ENCODE results near the gene ABI3.

Gene ABI3

DNA sequence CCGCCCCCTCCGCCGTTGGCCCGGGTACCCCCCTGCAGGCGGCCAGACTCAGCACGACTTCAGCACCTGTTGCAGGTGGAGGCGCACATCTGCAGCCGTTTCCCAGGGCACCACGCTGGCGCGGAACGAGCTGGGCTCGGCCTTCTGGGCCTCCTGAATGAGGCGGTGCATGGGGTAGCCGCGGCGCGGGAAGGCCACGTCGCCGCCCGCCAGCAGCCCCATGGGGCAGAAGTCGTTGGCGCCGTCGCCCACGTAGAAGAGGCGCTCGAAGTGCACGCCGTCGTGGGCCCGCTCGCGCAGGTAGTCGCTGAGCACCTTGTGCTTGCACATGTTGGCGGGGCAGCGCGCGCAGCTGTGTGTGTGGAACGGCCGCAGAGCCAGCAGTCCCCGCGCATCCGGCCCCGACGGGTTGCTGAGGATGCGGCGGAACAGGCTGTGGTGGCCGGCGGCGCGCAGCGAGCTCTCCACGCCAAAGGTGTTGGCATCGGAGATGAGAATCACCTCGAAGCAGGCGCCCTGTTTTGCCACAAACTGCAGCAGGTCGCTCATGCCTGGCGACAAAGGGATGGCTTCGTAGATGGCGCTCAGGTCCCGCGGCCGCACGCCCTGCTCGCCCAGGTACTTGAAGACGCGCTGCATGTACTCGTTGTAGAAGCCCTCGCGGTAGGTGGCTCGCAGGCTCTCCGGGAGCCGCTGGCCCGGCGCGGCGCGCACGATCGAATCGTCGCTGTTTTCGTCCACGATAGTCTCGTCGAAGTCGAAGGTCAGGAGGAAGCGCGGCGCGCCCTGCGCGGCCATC is 13.9 kb downstream of the ABI3 start:
- WGBS (ENCODE audit: insufficient coverage) = 2% methylated on average over 86 of the region's 95 CpGs
- ChIA-PET POLR2A (no interaction called here), CTCF (interaction anchor here (1.2 to 7.2 kb wide), 7 partner anchors 9 to 66 kb away, joined by 3 to 90 read pairs (median 8); no protein-coding TSS in a partner anchor)
- H3K9me3 ChIP-seq (ENCODE audit: control extremely low read depth in 1 of 5, control insufficient read depth in 4 of 5, insufficient read depth in 2 of 5, low read depth in 1 of 5, low read length in 4 of 5) = no peaks in the 10 kb centered on the region
- DNase-seq = peak in 2 of 3 donors; percentile 48 to 64
- H3K4me3 ChIP-seq (ENCODE audit: control insufficient read depth in 1 of 7, extremely low read depth in 1 of 7, insufficient read depth in 4 of 7, low read depth in 2 of 7, low read length in 6 of 7) = peak overlapping the region in 5 of 7 experiments; percentile 19 to 63 (median 51)
- peaks cover 0 to 62% (median 13%) of the 10 kb centered on the region in 5 experiments for H3K27me3 ChIP-seq (replicated peaks in 2 of 5; ENCODE audit: control insufficient read depth in 4 of 5, insufficient read depth in 5 of 5, low read length in 4 of 5)
- no peak overlapping the region for H3K27ac ChIP-seq (ENCODE audit: insufficient read depth in 1 of 2, low read depth in 1 of 2, low read length in 2 of 2, poor library complexity in 1 of 2, severe bottlenecking in 2 of 2)
- H3K36me3 ChIP-seq (ENCODE audit: control insufficient read depth in 4 of 4, insufficient read depth in 4 of 4, low read length in 3 of 4) = peaks cover 0 to 22% (median 0%) of the 10 kb centered on the region in 4 experiments
- H3K4me1 ChIP-seq (ENCODE audit: control extremely low read depth in 1 of 4, control insufficient read depth in 4 of 4, insufficient read depth in 4 of 4, low read length in 3 of 4) = peaks cover 0 to 31% (median 24%) of the 10 kb centered on the region in 4 experiments

DNA sequence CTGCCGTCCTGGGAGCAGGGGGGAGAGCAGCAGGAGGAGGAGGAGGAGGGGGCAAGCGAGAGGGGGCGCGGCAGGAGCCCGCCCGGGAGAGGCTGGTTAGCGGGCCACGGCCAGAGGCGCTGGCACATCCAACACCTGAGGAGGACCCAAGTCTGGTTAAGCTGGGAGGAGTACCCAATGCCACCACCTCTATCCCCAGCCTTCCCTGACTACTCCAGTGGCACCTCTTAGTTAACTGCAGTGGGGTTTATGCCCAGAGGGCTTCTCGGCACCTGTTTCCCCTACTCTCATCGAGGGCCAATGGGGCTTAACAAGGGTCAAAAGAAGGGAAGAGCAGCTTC is 14.5 kb downstream of the ABI3 start:
- H3K4me3 ChIP-seq (ENCODE audit: control insufficient read depth in 1 of 7, extremely low read depth in 1 of 7, insufficient read depth in 4 of 7, low read depth in 2 of 7, low read length in 6 of 7) = peak overlapping the region in 3 of 7 experiments; percentile 51 to 63 (median 57)
- POLR2A ChIA-PET = no interaction called here
- H3K9me3 ChIP-seq (ENCODE audit: control extremely low read depth in 1 of 5, control insufficient read depth in 4 of 5, insufficient read depth in 2 of 5, low read depth in 1 of 5, low read length in 4 of 5) = no peaks in the 10 kb centered on the region
- peaks cover 0 to 21% (median 0%) of the 10 kb centered on the region in 4 experiments for H3K36me3 ChIP-seq (ENCODE audit: control insufficient read depth in 4 of 4, insufficient read depth in 4 of 4, low read length in 3 of 4)
- H3K27ac ChIP-seq (ENCODE audit: insufficient read depth in 1 of 2, low read depth in 1 of 2, low read length in 2 of 2, poor library complexity in 1 of 2, severe bottlenecking in 2 of 2) = no peak overlapping the region
- peaks cover 0 to 25% (median 22%) of the 10 kb centered on the region in 4 experiments for H3K4me1 ChIP-seq (ENCODE audit: control extremely low read depth in 1 of 4, control insufficient read depth in 4 of 4, insufficient read depth in 4 of 4, low read length in 3 of 4)
- DNase-seq = no peak
- CTCF ChIA-PET = interaction anchor here (0.7 to 7.2 kb wide), 8 partner anchors 9 to 66 kb away, joined by 3 to 90 read pairs (median 7); no protein-coding TSS in a partner anchor
- 46% methylated on average over 6 of the region's 11 CpGs for WGBS (ENCODE audit: insufficient coverage)
- peaks cover 0 to 68% (median 18%) of the 10 kb centered on the region in 5 experiments for H3K27me3 ChIP-seq (replicated peaks in 2 of 5; ENCODE audit: control insufficient read depth in 4 of 5, insufficient read depth in 5 of 5, low read length in 4 of 5)

DNA sequence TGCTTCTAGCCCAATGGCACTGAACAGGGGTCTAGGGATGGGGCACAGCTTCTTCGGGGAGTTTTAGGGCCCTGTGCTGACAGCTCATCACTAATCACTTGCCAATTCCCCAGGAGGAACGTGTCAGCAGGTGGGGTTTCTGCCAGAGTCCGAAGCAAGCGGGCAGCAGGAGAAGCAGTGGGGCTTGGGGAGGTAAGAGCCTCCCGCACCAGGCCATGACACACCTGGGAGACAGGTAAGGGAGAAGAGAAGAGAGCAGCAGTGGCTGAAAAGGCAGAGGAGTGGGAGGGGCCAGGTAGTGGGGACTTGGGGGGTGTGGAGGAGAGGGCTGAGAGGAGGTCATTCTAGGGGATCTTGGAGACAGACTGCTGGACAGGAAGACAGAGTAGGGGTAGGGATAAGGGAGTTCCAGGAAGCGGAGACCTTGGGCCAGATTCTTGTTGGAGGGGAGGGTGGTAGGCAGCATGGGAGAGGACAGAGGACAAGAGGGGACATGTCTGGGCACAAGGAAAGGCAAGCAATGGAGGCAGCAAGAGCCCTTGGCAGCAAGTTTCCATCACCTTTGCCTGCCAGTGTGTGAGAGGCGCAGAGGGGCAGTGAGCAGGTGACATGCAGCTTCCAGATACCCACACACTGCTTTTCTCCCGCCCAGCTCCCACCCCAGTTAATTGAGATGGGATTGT is 15.2 kb downstream of the ABI3 start:
- ChIA-PET POLR2A (no interaction called here), CTCF (interaction anchor here (0.7 to 7.2 kb wide), 9 partner anchors 10 to 65 kb away, joined by 3 to 90 read pairs (median 8); no protein-coding TSS in a partner anchor)
- 99% methylated on average over 6 of the region's 8 CpGs for WGBS (ENCODE audit: insufficient coverage)
- peaks cover 0 to 29% (median 28%) of the 10 kb centered on the region in 4 experiments for H3K4me1 ChIP-seq (ENCODE audit: control extremely low read depth in 1 of 4, control insufficient read depth in 4 of 4, insufficient read depth in 4 of 4, low read length in 3 of 4)
- no peaks in the 10 kb centered on the region for H3K9me3 ChIP-seq (ENCODE audit: control extremely low read depth in 1 of 5, control insufficient read depth in 4 of 5, insufficient read depth in 2 of 5, low read depth in 1 of 5, low read length in 4 of 5)
- H3K4me3 ChIP-seq (ENCODE audit: control insufficient read depth in 1 of 7, extremely low read depth in 1 of 7, insufficient read depth in 4 of 7, low read depth in 2 of 7, low read length in 6 of 7) = no peak overlapping the region
- no peak for DNase-seq
- peaks cover 0 to 75% (median 18%) of the 10 kb centered on the region in 5 experiments for H3K27me3 ChIP-seq (replicated peaks in 2 of 5; ENCODE audit: control insufficient read depth in 4 of 5, insufficient read depth in 5 of 5, low read length in 4 of 5)
- peaks cover 0 to 16% (median 0%) of the 10 kb centered on the region in 4 experiments for H3K36me3 ChIP-seq (ENCODE audit: control insufficient read depth in 4 of 4, insufficient read depth in 4 of 4, low read length in 3 of 4)
- H3K27ac ChIP-seq (ENCODE audit: insufficient read depth in 1 of 2, low read depth in 1 of 2, low read length in 2 of 2, poor library complexity in 1 of 2, severe bottlenecking in 2 of 2) = no peak overlapping the region

- Histone ChIP-seq H3K9me3 (ENCODE audit: control extremely low read depth in 1 of 5, control insufficient read depth in 4 of 5, insufficient read depth in 2 of 5, low read depth in 1 of 5, low read length in 4 of 5) (no peaks in the 10 kb centered on the region), H3K4me1 (ENCODE audit: control extremely low read depth in 1 of 4, control insufficient read depth in 4 of 4, insufficient read depth in 4 of 4, low read length in 3 of 4) (peaks cover 0 to 36% (median 35%) of the 10 kb centered on the region in 4 experiments), H3K36me3 (ENCODE audit: control insufficient read depth in 4 of 4, insufficient read depth in 4 of 4, low read length in 3 of 4) (peaks cover 0 to 12% (median 0%) of the 10 kb centered on the region in 4 experiments), H3K27ac (ENCODE audit: insufficient read depth in 1 of 2, low read depth in 1 of 2, low read length in 2 of 2, poor library complexity in 1 of 2, severe bottlenecking in 2 of 2) (no peak overlapping the region), H3K27me3 (replicated peaks in 2 of 5; ENCODE audit: control insufficient read depth in 4 of 5, insufficient read depth in 5 of 5, low read length in 4 of 5) (peaks cover 0 to 87% (median 20%) of the 10 kb centered on the region in 5 experiments), H3K4me3 (ENCODE audit: control insufficient read depth in 1 of 7, extremely low read depth in 1 of 7, insufficient read depth in 4 of 7, low read depth in 2 of 7, low read length in 6 of 7) (no peak overlapping the region)
- ChIA-PET CTCF (interaction anchor here (0.6 to 7.2 kb wide), 19 partner anchors 9 to 80 kb away, joined by 3 to 90 read pairs (median 5); no protein-coding TSS in a partner anchor), POLR2A (no interaction called here)
- 84% methylated on average over 3 of the region's 3 CpGs for WGBS (ENCODE audit: insufficient coverage)
- no peak for DNase-seq
Observed at GRCh38 chr17:49226771-49227435, 16.4 kb downstream of the ABI3 start.

DNA sequence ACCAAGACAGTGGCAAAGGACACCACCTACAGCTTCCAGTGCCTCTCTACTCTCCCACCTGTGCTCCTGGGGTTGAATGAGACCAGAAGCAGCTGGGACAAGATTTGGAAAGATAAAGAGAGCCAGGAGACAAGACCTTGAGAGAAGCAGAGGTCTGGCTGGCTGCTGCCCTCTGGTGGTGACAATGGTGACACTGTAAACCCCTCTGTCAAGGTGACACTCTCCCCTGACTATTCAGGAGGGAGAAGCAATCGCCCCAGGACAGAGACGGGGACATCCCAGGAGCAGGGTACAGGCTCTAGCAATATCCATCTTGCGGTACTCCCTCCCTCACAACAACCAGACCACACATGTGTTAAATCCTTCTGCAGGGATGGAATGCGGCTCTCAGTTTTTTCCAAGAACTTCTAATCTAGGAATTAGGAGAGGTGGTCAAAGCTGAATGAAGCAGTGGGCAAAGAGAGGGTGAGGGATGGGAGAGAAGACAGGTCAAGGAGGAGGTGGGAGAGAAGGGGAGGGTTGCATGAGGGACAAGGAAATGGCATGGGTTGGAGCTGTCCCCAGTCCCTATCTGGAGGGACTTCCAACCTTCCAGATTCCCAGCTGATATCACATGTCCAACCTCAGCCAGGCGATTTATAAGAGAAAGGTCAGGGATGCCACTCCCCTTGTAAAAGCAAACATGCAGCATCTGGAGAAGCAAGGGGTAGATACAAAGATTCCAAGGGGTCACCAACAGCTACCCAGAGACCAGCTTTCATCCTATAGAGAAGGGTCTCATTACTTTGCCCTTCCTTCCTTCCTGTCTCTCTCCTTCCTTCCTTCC is 17.1 kb downstream of the ABI3 start:
- ChIA-PET POLR2A (no interaction called here), CTCF (interaction anchor here (0.7 to 7.2 kb wide), 26 partner anchors 9 to 198 kb away, joined by 3 to 90 read pairs (median 5); no protein-coding TSS in a partner anchor)
- H3K27ac ChIP-seq (ENCODE audit: insufficient read depth in 1 of 2, low read depth in 1 of 2, low read length in 2 of 2, poor library complexity in 1 of 2, severe bottlenecking in 2 of 2) = no peak overlapping the region
- H3K27me3 ChIP-seq (replicated peaks in 2 of 5; ENCODE audit: control insufficient read depth in 4 of 5, insufficient read depth in 5 of 5, low read length in 4 of 5) = peaks cover 0 to 92% (median 20%) of the 10 kb centered on the region in 5 experiments
- H3K4me1 ChIP-seq (ENCODE audit: control extremely low read depth in 1 of 4, control insufficient read depth in 4 of 4, insufficient read depth in 4 of 4, low read length in 3 of 4) = peaks cover 0 to 35% (median 35%) of the 10 kb centered on the region in 4 experiments
- WGBS (ENCODE audit: insufficient coverage) = 29% methylated on average over 2 of the region's 5 CpGs
- H3K4me3 ChIP-seq (ENCODE audit: control insufficient read depth in 1 of 7, extremely low read depth in 1 of 7, insufficient read depth in 4 of 7, low read depth in 2 of 7, low read length in 6 of 7) = no peak overlapping the region
- no peaks in the 10 kb centered on the region for H3K9me3 ChIP-seq (ENCODE audit: control extremely low read depth in 1 of 5, control insufficient read depth in 4 of 5, insufficient read depth in 2 of 5, low read depth in 1 of 5, low read length in 4 of 5)
- H3K36me3 ChIP-seq (ENCODE audit: control insufficient read depth in 4 of 4, insufficient read depth in 4 of 4, low read length in 3 of 4) = peaks cover 0 to 5% (median 0%) of the 10 kb centered on the region in 4 experiments
- peak; percentile 59 to 78 (median 74) for DNase-seq

DNA sequence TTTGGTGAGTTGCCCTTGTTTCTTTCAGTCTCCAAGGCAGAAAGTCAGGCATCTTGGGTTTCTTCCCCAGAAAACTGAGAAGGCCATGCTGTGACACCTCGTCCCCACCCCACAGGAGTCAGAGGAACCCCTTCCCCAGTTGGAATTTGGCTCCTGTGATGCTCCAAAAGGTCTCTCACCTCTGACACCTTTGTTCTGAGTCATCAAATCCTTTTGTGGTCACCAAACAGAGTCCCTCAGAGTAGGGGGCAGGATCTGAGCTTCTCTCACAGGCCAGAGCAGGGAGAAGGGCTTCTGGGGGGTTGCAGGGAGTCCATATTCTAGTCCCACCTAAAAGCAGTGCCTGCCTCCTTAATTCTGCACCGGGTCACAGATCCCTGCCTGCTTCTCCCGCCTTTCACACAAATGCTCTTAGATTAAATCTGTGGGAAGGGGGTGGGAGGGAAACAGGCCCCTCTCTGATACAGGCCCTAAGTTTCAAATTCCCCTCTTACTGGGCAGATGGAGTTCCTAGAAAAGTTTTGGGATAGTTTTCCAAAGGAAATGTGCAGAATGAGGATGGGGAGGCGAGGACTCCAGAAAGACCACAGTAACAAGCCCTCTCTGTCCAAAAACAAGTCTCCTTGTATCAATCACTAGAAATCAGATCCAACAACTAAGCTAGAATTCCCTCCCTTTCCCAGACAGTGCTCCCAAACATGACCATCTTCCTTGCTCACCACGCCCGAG is 18.7 kb downstream of the ABI3 start:
- H3K27ac ChIP-seq (ENCODE audit: insufficient read depth in 1 of 2, low read depth in 1 of 2, low read length in 2 of 2, poor library complexity in 1 of 2, severe bottlenecking in 2 of 2) = no peak overlapping the region
- peaks cover 0 to 76% (median 20%) of the 10 kb centered on the region in 5 experiments for H3K27me3 ChIP-seq (replicated peaks in 2 of 5; ENCODE audit: control insufficient read depth in 4 of 5, insufficient read depth in 5 of 5, low read length in 4 of 5)
- peak overlapping the region in 1 of 7 experiments; percentile 30 for H3K4me3 ChIP-seq (ENCODE audit: control insufficient read depth in 1 of 7, extremely low read depth in 1 of 7, insufficient read depth in 4 of 7, low read depth in 2 of 7, low read length in 6 of 7)
- DNase-seq = no peak
- 87% methylated on average over 3 of the region's 6 CpGs for WGBS (ENCODE audit: insufficient coverage)
- ChIA-PET CTCF (interaction anchor here (1.4 to 7.2 kb wide), 7 partner anchors 11 to 68 kb away, joined by 3 to 90 read pairs (median 9); no protein-coding TSS in a partner anchor), POLR2A (no interaction called here)
- H3K4me1 ChIP-seq (ENCODE audit: control extremely low read depth in 1 of 4, control insufficient read depth in 4 of 4, insufficient read depth in 4 of 4, low read length in 3 of 4) = peaks cover 0 to 24% (median 21%) of the 10 kb centered on the region in 4 experiments
- no peaks in the 10 kb centered on the region for H3K36me3 ChIP-seq (ENCODE audit: control insufficient read depth in 4 of 4, insufficient read depth in 4 of 4, low read length in 3 of 4)
- H3K9me3 ChIP-seq (ENCODE audit: control extremely low read depth in 1 of 5, control insufficient read depth in 4 of 5, insufficient read depth in 2 of 5, low read depth in 1 of 5, low read length in 4 of 5) = no peaks in the 10 kb centered on the region

Measured in common myeloid progenitor, CD34-positive (primary cell).